GM19238 (cell line): Measurements from ENCODE around the gene AIDA.

ENCODE experiments used
- DNase-seq: peaks from one replicate; pipeline ENCODE4 v3.0.0; 2011; ENCODE audit warnings: low spot score; ENCODE audit not compliant: insufficient read length

Gene AIDA

GRCh38 chr1:222652676-222653075, 59.6 kb downstream of the AIDA start:
- no peak for DNase-seq

- no peak for DNase-seq
Observed at GRCh38 chr1:222644636-222644980, 67.7 kb downstream of the AIDA start.

GRCh38 chr1:222643938-222644635, 68.2 kb downstream of the AIDA start:
- peak; percentile 70 for DNase-seq

GRCh38 chr1:222643606-222643937, 68.7 kb downstream of the AIDA start:
- no peak for DNase-seq

GRCh38 chr1:222642468-222642867, 69.8 kb downstream of the AIDA start:
- no peak for DNase-seq

GRCh38 chr1:222641269-222641948, 70.9 kb downstream of the AIDA start:
- DNase-seq = no peak

- no peak for DNase-seq
Observed at GRCh38 chr1:222634180-222635013, 77.9 kb downstream of the AIDA start.

- DNase-seq = no peak
Observed at GRCh38 chr1:222632749-222633148, 79.5 kb downstream of the AIDA start.

GRCh38 chr1:222631611-222632208, 80.6 kb downstream of the AIDA start:
- no peak for DNase-seq

GRCh38 chr1:222629921-222630535, 82.3 kb downstream of the AIDA start:
- no peak for DNase-seq

GRCh38 chr1:222627232-222627631, 85.1 kb downstream of the AIDA start:
- no peak for DNase-seq

- no peak for DNase-seq
Observed at GRCh38 chr1:222624214-222624613, 88.1 kb downstream of the AIDA start.

- no peak for DNase-seq
Observed at GRCh38 chr1:222623458-222623857, 88.8 kb downstream of the AIDA start.

- DNase-seq = no peak
Observed at GRCh38 chr1:222622765-222623164, 89.5 kb downstream of the AIDA start.

GRCh38 chr1:222620566-222620965, 91.7 kb downstream of the AIDA start:
- no peak for DNase-seq

GRCh38 chr1:222618880-222619596, 93.3 kb downstream of the AIDA start:
- no peak for DNase-seq
